ENCODE data around the gene SPRING1. TPM values are rescaled to one million over a fixed set of nuclear protein-coding genes. Genes with fewer than 3 reads are reported as not detected.

The SPRING1 gene
- total RNA-seq, 1 donor from 2014 or later = 9.1 TPM

Small RNA genes within 50 kb of the gene (small RNA-seq; reads per million reads assigned to genes)
- gene RNU6-558P = not detected

Other genes starting within 250 kb of the SPRING1 start
- not detected for gene MAP1LC3B2, start 178.7 kb downstream of the SPRING1 start, total RNA-seq
- gene RNFT2, start 246 bp upstream of the SPRING1 start, total RNA-seq = 6.4 TPM
- not detected for gene HRK, start 143.4 kb upstream of the SPRING1 start, total RNA-seq
- 13.8 TPM for gene FBXW8, start 172.9 kb upstream of the SPRING1 start, total RNA-seq

Measured in vagina (tissue), 1 donor.